K562 (cell line): Measurements from ENCODE around the gene PEX11B. TPM values are rescaled to one million over a fixed set of nuclear protein-coding genes. Genes with fewer than 3 reads are reported as not detected.

Experiments used
- ATAC-seq: fragments of 200-7000 bp; cut with Tn5 transposase; 3 replicates; pipeline ENCODE4 v1.9.1; 2020; ENCODE audit warnings: moderate library complexity
- BruUV-seq: library from RNA; stranded (reverse); fragments of 400-500 nt; replicated peaks from 2 replicates; lab custom pipeline; 2021; lab: Mats Ljungman, UMichigan
- CTCF ChIA-PET: fragments of 300-600 bp; formaldehyde crosslinking; extraction: SDS; loops from one replicate; lab custom pipeline; 2021; ENCODE audit warnings: low intra/inter-chr PET ratio; lab: Yijun Ruan, JAX
- POLR2A ChIA-PET: fragments of 300-600, 350-650 bp; sonication (Branson Sonifier 250); formaldehyde crosslinking; extraction: SDS; loops from one replicate; lab custom pipeline; 2021; ENCODE audit warnings: antibody characterized with exemption, inconsistent platforms; lab: Yijun Ruan, JAX
- DNase-seq, 4 experiments: peaks; one replicate each; pipeline versions ENCODE4 v3.0.0 to v3.0.0-alpha.2; 2011 to 2018; ENCODE audit warnings: low spot score in 3 of 4, mixed read lengths in 3 of 4; ENCODE audit errors: extremely low read depth in 1 of 4
- FAIRE-seq: peaks from 2 replicates; lab custom pipeline; 2011; peaks lifted over from hg19 to GRCh38; lab: Jason Lieb, UNC
- H2AFZ ChIP-seq: 2 replicates; pipeline ENCODE4 v1.6.0; 2011; ENCODE audit warnings: low read depth, low read length, control low read depth, inconsistent platforms
- H3K27ac ChIP-seq: fragments of 200-600 bp; 3 replicates; pipeline ENCODE4 v1.8.0; 2011; ENCODE audit warnings: low read depth, mild to moderate bottlenecking, control low read depth, inconsistent platforms, low read length, moderate library complexity, mixed read lengths; ENCODE audit errors: extremely low read depth
- H3K27me3 ChIP-seq, 2 experiments: fragments of 300-600 bp in 1 of 2; 2 replicates in 1 of 2; 3 replicates in 1 of 2; pipeline versions ENCODE4 v1.6.0 to v1.8.0; 2011; ENCODE audit warnings: inconsistent platforms in 2 of 2, low read length in 2 of 2, mild to moderate bottlenecking in 1 of 2, mixed read lengths in 1 of 2, moderate library complexity in 1 of 2; ENCODE audit not compliant: control insufficient read depth in 2 of 2, insufficient read depth in 2 of 2
- H3K36me3 ChIP-seq: fragments of 300-600 bp; 3 replicates; pipeline ENCODE4 v1.8.0; 2011; ENCODE audit warnings: mild to moderate bottlenecking, low read length, inconsistent platforms; ENCODE audit not compliant: control insufficient read depth, insufficient read depth
- H3K4me1 ChIP-seq, 2 experiments: fragments of 200-600 bp in 1 of 2; replicated peaks in 1 of 2; 2 replicates in 1 of 2; 3 replicates in 1 of 2; pipeline versions ENCODE4 v1.5.1 to v1.8.0; 2011; ENCODE audit warnings: inconsistent platforms in 2 of 2, low read length in 2 of 2, mild to moderate bottlenecking in 1 of 2, mixed read lengths in 1 of 2, moderate library complexity in 1 of 2; ENCODE audit not compliant: control insufficient read depth in 2 of 2, insufficient read depth in 2 of 2
- H3K4me2 ChIP-seq: 2 replicates; pipeline ENCODE4 v1.6.1; 2011; ENCODE audit warnings: low read length, control low read depth, inconsistent platforms, mixed read lengths; ENCODE audit not compliant: insufficient read depth
- H3K4me3 ChIP-seq: fragments of 200-600 bp; sonication (generic), shearing (Covaris generic); 2 replicates; pipeline ENCODE4 v1.5.1; 2016; ENCODE audit warnings: control low read depth, inconsistent platforms
- H3K79me2 ChIP-seq: fragments of 200-600 bp; 3 replicates; pipeline ENCODE4 v1.8.0; 2011; ENCODE audit warnings: low read length, inconsistent platforms; ENCODE audit not compliant: control insufficient read depth, insufficient read depth
- H3K9ac ChIP-seq, 2 experiments: 2 replicates each; pipeline versions ENCODE4 v1.6.0 to v1.6.1; 2011; ENCODE audit warnings: low read depth in 2 of 2, low read length in 2 of 2, control low read depth in 1 of 2, inconsistent platforms in 1 of 2, mild to moderate bottlenecking in 1 of 2, mixed read lengths in 1 of 2; ENCODE audit not compliant: insufficient read depth in 1 of 2
- H3K9me1 ChIP-seq: one replicate; pipeline ENCODE4 v1.6.0; 2011; ENCODE audit warnings: inconsistent platforms, mild to moderate bottlenecking, low read length, moderate library complexity; ENCODE audit not compliant: control insufficient read depth, insufficient read depth
- H3K9me3 ChIP-seq: replicated peaks from 2 replicates; pipeline ENCODE4 v1.5.1; 2011; ENCODE audit warnings: low read depth, low read length, inconsistent platforms; ENCODE audit not compliant: control insufficient read depth, insufficient read depth
- H4K20me1 ChIP-seq: replicated peaks from 2 replicates; pipeline ENCODE4 v1.6.1; 2011; ENCODE audit warnings: low read length, inconsistent platforms, mixed read lengths; ENCODE audit not compliant: control insufficient read depth, insufficient read depth
- ATF6 ChIP-seq: sonication (generic); formaldehyde crosslinking; IDR thresholded peaks from 2 replicates; pipeline ENCODE4 v1.4.0; 2020; ENCODE audit warnings: mild to moderate bottlenecking, missing genetic modification reagents
- BRF2 ChIP-seq: IDR thresholded peaks from 3 replicates; pipeline ENCODE4 v1.6.1; 2011; ENCODE audit warnings: borderline replicate concordance, mild to moderate bottlenecking; ENCODE audit not compliant: insufficient read length, insufficient read depth
- HBP1 ChIP-seq: fragments of 450-650 bp; formaldehyde crosslinking; IDR thresholded peaks from 2 replicates; pipeline ENCODE4 v1.4.0; 2022; ENCODE audit warnings: missing genetic modification characterization
- HOMEZ ChIP-seq: fragments of 250-450 bp; sonication (Bioruptor Pico); IDR thresholded peaks from 2 replicates; pipeline ENCODE4 v1.4.0; 2020; ENCODE audit warnings: mild to moderate bottlenecking, moderate library complexity
- RBFOX2 ChIP-seq: fragments of 200-400 bp; formaldehyde crosslinking; IDR thresholded peaks from 2 replicates; pipeline ENCODE4 v1.6.1; 2017; ENCODE audit warnings: low read depth, mild to moderate bottlenecking, low read length, moderate library complexity
- RFX5 ChIP-seq: IDR thresholded peaks from 2 replicates; pipeline ENCODE4 v1.6.1; 2011; ENCODE audit warnings: low read depth, mild to moderate bottlenecking, improper control_type of control experiment, low read length
- RNF219 ChIP-seq: fragments of 250-450 bp; sonication (Bioruptor Pico); IDR thresholded peaks from 2 replicates; pipeline ENCODE4 v1.5.0; 2022; ENCODE audit warnings: mild to moderate bottlenecking
- SUPT5H ChIP-seq: fragments of 450-650 bp; IDR thresholded peaks from 2 replicates; pipeline ENCODE4 v1.6.1; 2016
- TAF7 ChIP-seq: fragments of 450-650 bp; IDR thresholded peaks from 2 replicates; pipeline ENCODE4 v1.6.1; 2016; ENCODE audit warnings: missing genetic modification characterization, missing compliant biosample characterization
- ZC3H8 ChIP-seq: fragments of 450-650 bp; IDR thresholded peaks from 2 replicates; pipeline ENCODE4 v1.6.1; 2017
- ZFP1 ChIP-seq: fragments of 450-650 bp; formaldehyde crosslinking; IDR thresholded peaks from 2 replicates; pipeline ENCODE4 v1.4.0; 2020; ENCODE audit warnings: mild to moderate bottlenecking, mixed read lengths
- ZNF277 ChIP-seq: fragments of 250-450 bp; sonication (Bioruptor Pico); IDR thresholded peaks from 2 replicates; pipeline ENCODE4 v1.8.0; 2022; ENCODE audit warnings: inconsistent platforms, mild to moderate bottlenecking, moderate library complexity, borderline replicate concordance
- ZNF76 ChIP-seq: fragments of 250-450 bp; sonication (Bioruptor Pico); IDR thresholded peaks from 2 replicates; pipeline ENCODE4 v1.4.0; 2020; ENCODE audit warnings: mild to moderate bottlenecking, moderate library complexity, borderline replicate concordance
- WGBS: fragments of 100-300 bp; shearing (Covaris generic); methylation state at CpG from one replicate; pipeline ENCODE4 v1.1.6; 2016; ENCODE audit warnings: low coverage, mixed read lengths; ENCODE audit not compliant: insufficient coverage; ENCODE audit errors: missing lambda C conversion rate; 5-methylcytosine and 5-hydroxymethylcytosine counted together
- in situ Hi-C: fragments of 300-500 bp; cut with MboI; formaldehyde crosslinking; loops from 4 replicates; pipeline ENCODE4 v1.15.0; 2018; ENCODE audit warnings: inconsistent platforms, mixed read lengths
- intact Hi-C: fragments of 100-400 bp; cut with micrococcal nuclease; formaldehyde crosslinking; loops from 2 replicates; pipeline ENCODE4 v1.14.2; 2022
- polyA plus RNA-seq, 8 experiments: library from polyadenylated mRNA; depleted of rRNA in 4 of 8; stranded (reverse) in 5 of 8; unstranded in 3 of 8; fragments of >200 nt; fragmentation: Nextera tagmentation in 2 of 8; fragmentation: Illumina TruSeq in 1 of 8; extraction: Ambion mirVana in 2 of 8; extraction: Trizol in 1 of 8; gene quantifications; 2 replicates each; pipeline versions ENCODE4 v1.2.1 to v1.2.3, GENCODE V29; 2011 to 2014; ENCODE audit warnings: inconsistent platforms in 1 of 8, missing spikeins in 1 of 8
- total RNA-seq, 7 experiments: library from RNA; depleted of rRNA in 6 of 7; stranded (reverse); fragments of >200 nt in 6 of 7; fragmentation: Illumina TruSeq in 2 of 7; extraction: Trizol in 2 of 7; gene quantifications; 2 replicates each; pipeline versions ENCODE4 v1.2.1 to v1.2.3, GENCODE V29; 2011 to 2021; ENCODE audit warnings: low replicate concordance in 1 of 7

The PEX11B gene
- total and polyA plus RNA-seq, 9 of the 15 experiments (the other 6 are each of a cell fraction or from before 2014, with no cell fraction given): 13.2 to 60.0 (median 21.7) TPM

- H3K27ac ChIP-seq: no peak overlapping the region
- intact Hi-C loops (no loop called here), in situ Hi-C loops (no loop called here)
- H3K4me3 ChIP-seq: no peak overlapping the region
- BruUV-seq: no TSS peak
- H3K36me3 ChIP-seq: peaks cover 12% of the 10 kb centered on the region; the same call in 1 of the 3 replicates
- ChIA-PET CTCF (no interaction called here), POLR2A (interaction anchor here (0.6 to 1.0 kb wide), 3 partner anchors 9 to 58 kb away, joined by 3 to 7 read pairs (median 4); partner anchors contain the start of genes LIX1L and RBM8A)
- H3K9me3 ChIP-seq: no peaks in the 10 kb centered on the region
- FAIRE-seq: no peak
- WGBS: 80% methylated on average over 4 of the region's 4 CpGs
- no peaks in the 10 kb centered on the region for H3K9me1 ChIP-seq
- ATAC-seq: no peak
- no peaks in the 10 kb centered on the region for H4K20me1 ChIP-seq
- DNase-seq: no peak
- H3K4me2 ChIP-seq: no peak overlapping the region
- H3K4me1 ChIP-seq: peaks cover 0 to 3% of the 10 kb centered on the region in 2 experiments; a peak in 3 of 5 replicates
- no peak overlapping the region for H2AFZ ChIP-seq
- no peaks in the 10 kb centered on the region for H3K27me3 ChIP-seq
- H3K79me2 ChIP-seq: peaks cover 8% of the 10 kb centered on the region; the same call in 2 of the 3 replicates
- H3K9ac ChIP-seq: no peak overlapping the region
- TF ChIP-seq RBFOX2 (no peak), SUPT5H (no peak), HBP1 (no peak), ZFP1 (no peak), TAF7 (tag) (no peak), ZC3H8 (no peak), ZNF277 (CRISPR knock-in tag) (no peak), ATF6 (CRISPR knock-in tag) (no peak), ZNF76 (CRISPR knock-in tag) (no peak), BRF2 (no peak), RFX5 (no peak), HOMEZ (CRISPR knock-in tag) (no peak), RNF219 (CRISPR knock-in tag) (no peak)
These were observed 30.7 kb upstream of the PEX11B start for GRCh38 chr1:145949219-145949618.
